ENCODE results near the gene STX4. TPM values are rescaled to one million over a fixed set of nuclear protein-coding genes. Genes with fewer than 3 reads are reported as not detected.

STX4 gene
- total and polyA plus RNA-seq, 9 of the 15 experiments (the other 6 are each of a cell fraction or from before 2014, with no cell fraction given), result 3.2 to 48.0 (median 21.5) TPM

DNA sequence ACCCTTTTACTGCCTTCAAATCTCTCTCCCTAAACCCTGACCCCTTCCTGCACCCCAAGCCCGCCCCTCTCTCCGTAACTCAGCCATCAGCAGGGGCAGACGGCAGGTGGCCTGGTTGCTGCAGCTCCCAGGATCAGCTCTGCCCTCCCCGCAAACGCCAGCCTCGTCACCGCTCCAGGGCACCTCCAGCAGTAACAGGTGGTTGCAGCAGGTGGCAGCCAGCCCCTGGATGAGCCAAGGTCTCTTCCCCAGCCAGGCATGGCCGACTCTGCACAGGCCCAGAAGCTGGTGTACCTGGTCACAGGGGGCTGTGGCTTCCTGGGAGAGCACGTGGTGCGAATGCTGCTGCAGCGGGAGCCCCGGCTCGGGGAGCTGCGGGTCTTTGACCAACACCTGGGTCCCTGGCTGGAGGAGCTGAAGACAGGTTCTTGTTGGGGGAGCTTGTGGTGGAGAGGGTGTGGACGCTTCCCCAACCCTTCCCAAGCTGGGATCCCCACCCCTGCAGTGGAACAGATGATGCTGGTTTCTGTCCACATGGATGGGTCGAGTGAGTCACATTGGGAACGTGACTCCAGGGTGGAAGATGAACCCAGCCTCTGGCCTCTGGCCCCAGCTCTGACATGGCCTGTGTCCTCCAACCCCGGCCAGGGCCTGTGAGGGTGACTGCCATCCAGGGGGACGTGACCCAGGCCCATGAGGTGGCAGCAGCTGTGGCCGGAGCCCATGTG, 47.8 kb upstream of the STX4 start (continued):
- no peak for TF ChIP-seq VEZF1 (CRISPR knock-in tag; IDR thresholded peaks at IDR 0.05)
- no peak for TF ChIP-seq ZNF586 (CRISPR knock-in tag; conservative IDR thresholded peaks at IDR 0.05)
- TF ChIP-seq MIER1 (IDR thresholded peaks at IDR 0.05; ENCODE audit: low read depth), result no peak
- TF ChIP-seq HNRNPUL1 (IDR thresholded peaks at IDR 0.05; ENCODE audit: low read length), result no peak
- no peak; the same call in 1 of the 2 replicates for TF ChIP-seq LCOR (CRISPR knock-in tag; IDR thresholded peaks at IDR 0.05)
- TF ChIP-seq SMARCA5 (IDR thresholded peaks at IDR 0.05), result 0 out of 2 replicates have a peak, but pooled peaks have one; percentile 38
- TF ChIP-seq ZNF76 (CRISPR knock-in tag; IDR thresholded peaks at IDR 0.05; ENCODE audit: borderline replicate concordance), result 0 out of 2 replicates have a peak, but pooled peaks have one; percentile 46
- no peak for TF ChIP-seq ZNF12 (CRISPR knock-in tag; IDR thresholded peaks at IDR 0.05)
- TF ChIP-seq TSC22D4 (tag; IDR thresholded peaks at IDR 0.05), result no peak
- TF ChIP-seq THRAP3 (IDR thresholded peaks at IDR 0.05; ENCODE audit: borderline replicate concordance), result no peak
- no peak for TF ChIP-seq ERF (CRISPR knock-in tag; IDR thresholded peaks at IDR 0.05)
- peak; percentile 7; the same call in 1 of the 2 replicates for TF ChIP-seq JUND (IDR thresholded peaks at IDR 0.05; ENCODE audit: borderline replicate concordance, low read depth, low read length)
- no peak for TF ChIP-seq JUND (tag; IDR thresholded peaks at IDR 0.05; ENCODE audit: borderline replicate concordance, low read depth, low read length)
- no peak for TF ChIP-seq KLF16 (IDR thresholded peaks at IDR 0.05)
- TF ChIP-seq ZFP1 (CRISPR knock-in tag; IDR thresholded peaks at IDR 0.05), result no peak
- no peak for TF ChIP-seq THRA (IDR thresholded peaks at IDR 0.05)
- no peak for TF ChIP-seq NUFIP1 (IDR thresholded peaks at IDR 0.05; ENCODE audit: partially characterized antibody)
- no peak for TF ChIP-seq E2F1 (CRISPR knock-in tag; IDR thresholded peaks at IDR 0.05)
- TF ChIP-seq SETDB1 (IDR thresholded peaks at IDR 0.05; ENCODE audit: low read length), result no peak
- TF ChIP-seq HNRNPL (IDR thresholded peaks at IDR 0.05; ENCODE audit: low read depth, low read length), result no peak; the same call in 1 of the 2 replicates
- no peak for TF ChIP-seq SMAD4 (CRISPR knock-in tag; conservative IDR thresholded peaks at IDR 0.05)
- no peak for TF ChIP-seq TEAD1 (CRISPR knock-in tag; IDR thresholded peaks at IDR 0.05)
- 0 out of 2 replicates have a peak, but pooled peaks have one; percentile 2 for TF ChIP-seq NFIC (IDR thresholded peaks at IDR 0.05)
- TF ChIP-seq BACH1 (tag; IDR thresholded peaks at IDR 0.05), result no peak
- TF ChIP-seq ZNF280A (IDR thresholded peaks at IDR 0.05; ENCODE audit: low read depth, partially characterized antibody), result no peak

Measured in K562 (cell line).